ENCODE measurements around the gene RSPH6A.

GRCh38 chr19:45816236-45817009, 1.3 kb upstream of the RSPH6A start:
- no peak for TF ChIP-seq CTCF (IDR thresholded peaks at IDR 0.05)
- TF ChIP-seq POLR2A (IDR thresholded peaks at IDR 0.05), result no peak

Measured in lower leg skin (tissue), 3 donors.